Natural killer cell (primary cell): ENCODE results near the gene MRFAP1. TPM values are rescaled to one million over a fixed set of nuclear protein-coding genes. Genes with fewer than 3 reads are reported as not detected.

ENCODE experiments used
- ATAC-seq, 3 donors: fragments of 150-1000 bp in 2 of 3; fragments of 200-7000 bp in 1 of 3; cut with Tn5 transposase; 1 replicate in 1 of 3; 2 replicates in 2 of 3; pipeline ENCODE4 v1.10.0; 2021; ENCODE audit warnings: mild to moderate bottlenecking in 2 of 3, moderate library complexity in 2 of 3
- DNase-seq, 2 donors: peaks; one replicate each; pipeline versions ENCODE4 v3.0.0 to v3.0.0-alpha.2; 2013 to 2021; ENCODE audit warnings: mixed read lengths in 1 of 2
- H3K27ac ChIP-seq: one replicate; pipeline ENCODE4 v1.5.1; 2013; ENCODE audit warnings: mild to moderate bottlenecking, low read length
- H3K27me3 ChIP-seq: one replicate; pipeline ENCODE4 v1.6.1; 2013; ENCODE audit warnings: low read length; ENCODE audit not compliant: control insufficient read depth, insufficient read depth
- H3K36me3 ChIP-seq: one replicate; pipeline ENCODE4 v1.6.1; 2013; ENCODE audit warnings: low read length; ENCODE audit not compliant: control insufficient read depth, insufficient read depth
- H3K4me1 ChIP-seq: one replicate; pipeline ENCODE4 v1.6.1; 2013; ENCODE audit warnings: low read length; ENCODE audit not compliant: control insufficient read depth, insufficient read depth
- H3K4me3 ChIP-seq: one replicate; pipeline ENCODE4 v1.5.1; 2013; ENCODE audit warnings: low read length
- H3K9me3 ChIP-seq: one replicate; pipeline ENCODE4 v1.6.1; 2013; ENCODE audit warnings: low read length; ENCODE audit not compliant: control insufficient read depth, insufficient read depth
- H3K27ac Mint-ChIP-seq, 2 donors: one replicate each; pipeline ENCODE4 v1.8.0; 2022; ENCODE audit warnings: mild to moderate bottlenecking in 2 of 2, mixed read lengths in 2 of 2, moderate library complexity in 1 of 2
- H3K27me3 Mint-ChIP-seq, 2 donors: one replicate each; pipeline ENCODE4 v1.8.0; 2022; ENCODE audit warnings: low read depth in 2 of 2, mixed read lengths in 2 of 2
- H3K36me3 Mint-ChIP-seq: one replicate; pipeline ENCODE4 v1.8.0; 2022; ENCODE audit warnings: mixed read lengths
- H3K4me1 Mint-ChIP-seq, 2 donors: one replicate each; pipeline ENCODE4 v1.8.0; 2022; ENCODE audit warnings: mixed read lengths in 2 of 2
- H3K4me3 Mint-ChIP-seq: one replicate; pipeline ENCODE4 v1.8.0; 2022; ENCODE audit warnings: mild to moderate bottlenecking, moderate library complexity, mixed read lengths
- H3K9me3 Mint-ChIP-seq, 2 donors: one replicate each; pipeline ENCODE4 v1.8.0; 2022; ENCODE audit warnings: mixed read lengths in 2 of 2
- CTCF ChIP-seq: fragments of 200-600 bp; IDR thresholded peaks from one replicate; pipeline ENCODE4 v1.8.0; 2022; ENCODE audit warnings: antibody characterized with exemption
- WGBS: methylation state at CpG from one replicate; pipeline ENCODE4 v1.1.7; 2013; ENCODE audit warnings: missing lambda C conversion rate; ENCODE audit not compliant: insufficient coverage; 5-methylcytosine and 5-hydroxymethylcytosine counted together
- intact Hi-C: fragments of 100-400 bp; cut with micrococcal nuclease; formaldehyde crosslinking; loops from one replicate; pipeline ENCODE4 v1.14.2; 2022
- total RNA-seq, 4 donors: library from RNA; stranded (reverse); fragments of 120-200 nt in 1 of 4; gene quantifications; one replicate each; pipeline versions ENCODE4 v1.2.3 to v1.2.4, GENCODE V29; 2013 to 2022

Gene MRFAP1
- total RNA-seq, 3 donors from 2014 or later (not counting 1 experiment from before 2014, with no cell fraction given): 105 to 146 (median 146) TPM

DNA sequence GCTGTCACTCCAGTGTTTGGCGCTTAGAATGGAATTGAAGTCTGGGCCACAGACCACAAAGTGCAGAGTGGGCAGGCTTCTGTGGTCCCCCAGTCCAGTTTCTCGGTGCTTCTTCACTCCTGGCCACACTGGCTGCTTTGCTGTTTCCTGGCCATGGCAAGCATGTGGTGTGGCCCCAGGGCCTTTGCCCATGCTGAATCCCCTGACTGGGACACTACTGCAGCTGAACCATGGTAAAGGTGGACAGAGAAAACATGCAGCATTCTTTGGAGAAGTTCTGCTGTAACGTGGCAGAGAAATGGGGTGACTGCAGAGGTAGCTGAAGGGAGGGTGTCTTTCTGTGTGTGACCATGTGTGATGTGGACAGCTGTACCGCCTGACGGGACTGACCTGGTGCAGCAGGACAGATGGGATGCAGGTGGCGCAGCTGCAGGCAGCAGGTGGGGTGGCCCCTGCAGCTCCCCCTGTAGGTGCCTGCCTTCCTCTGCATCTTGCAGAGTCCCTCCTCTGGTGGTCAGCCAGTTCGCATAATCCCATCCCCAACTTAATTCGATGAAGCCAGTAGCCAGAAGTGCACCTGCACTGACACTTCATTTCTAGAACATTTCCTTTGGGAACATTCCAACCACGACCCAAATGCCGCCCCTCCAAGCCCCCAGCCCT lies 40.0 kb downstream of the MRFAP1 start:
- intact Hi-C loops: no loop called here
- no peak for ATAC-seq
- Histone ChIP-seq H3K27ac (no peak overlapping the region), H3K4me3 (no peak overlapping the region), H3K9me3 (no peaks in the 10 kb centered on the region), H3K36me3 (peaks cover 21% of the 10 kb centered on the region), H3K27me3 (no peaks in the 10 kb centered on the region), H3K4me1 (peaks cover 26% of the 10 kb centered on the region)
- no peaks in the 10 kb centered on the region for H3K9me3 Mint-ChIP-seq
- H3K36me3 Mint-ChIP-seq: no peaks in the 10 kb centered on the region
- H3K4me3 Mint-ChIP-seq: no peak overlapping the region
- peak overlapping the region; percentile 56 to 67 for H3K27ac Mint-ChIP-seq
- peaks cover 28 to 39% of the 10 kb centered on the region in 2 donors for H3K4me1 Mint-ChIP-seq
- TF ChIP-seq CTCF: no peak
- 90% methylated on average over 10 of the region's 10 CpGs for WGBS
- no peaks in the 10 kb centered on the region for H3K27me3 Mint-ChIP-seq
- no peak for DNase-seq

- Mint-ChIP-seq H3K9me3 (no peaks in the 10 kb centered on the region), H3K27me3 (no peaks in the 10 kb centered on the region), H3K4me1 (peaks cover 21 to 37% of the 10 kb centered on the region in 2 donors), H3K27ac (peak overlapping the region in 1 of 2 donors; percentile 56), H3K4me3 (no peak overlapping the region), H3K36me3 (no peaks in the 10 kb centered on the region)
- WGBS: 92% methylated on average over 9 of the region's 9 CpGs
- ATAC-seq: no peak
- Histone ChIP-seq H3K36me3 (peaks cover 19% of the 10 kb centered on the region), H3K9me3 (no peaks in the 10 kb centered on the region), H3K27ac (no peak overlapping the region), H3K4me1 (peaks cover 24% of the 10 kb centered on the region), H3K27me3 (no peaks in the 10 kb centered on the region), H3K4me3 (no peak overlapping the region)
- TF ChIP-seq CTCF: no peak
- DNase-seq: peak in 1 of 2 donors; percentile 31
- intact Hi-C loops: no loop called here
Measured at GRCh38 chr4:6681191-6681590, 40.7 kb downstream of the MRFAP1 start.

- Mint-ChIP-seq H3K4me1 (peaks cover 15 to 34% of the 10 kb centered on the region in 2 donors), H3K27ac (no peak overlapping the region)
- intact Hi-C loops: no loop called here
Measured at GRCh38 chr4:6682862-6683590, 42.5 kb downstream of the MRFAP1 start.

More at GRCh38 chr4:6682862-6683590, 42.5 kb downstream of the MRFAP1 start:
- TF ChIP-seq CTCF: no peak
- peaks cover 7% of the 10 kb centered on the region for H3K36me3 ChIP-seq
- 75% methylated on average over 10 of the region's 11 CpGs for WGBS
- H3K9me3 ChIP-seq: no peaks in the 10 kb centered on the region
- Mint-ChIP-seq H3K36me3 (no peaks in the 10 kb centered on the region), H3K4me3 (no peak overlapping the region), H3K9me3 (no peaks in the 10 kb centered on the region), H3K27me3 (no peaks in the 10 kb centered on the region)
- no peak overlapping the region for H3K27ac ChIP-seq
- peaks cover 31% of the 10 kb centered on the region for H3K4me1 ChIP-seq
- DNase-seq: no peak
- no peak overlapping the region for H3K4me3 ChIP-seq
- H3K27me3 ChIP-seq: no peaks in the 10 kb centered on the region
- no peak for ATAC-seq
